Measurements from ENCODE around the gene EFNA1.

- TF ChIP-seq REST (IDR thresholded peaks at IDR 0.05; ENCODE audit: insufficient read depth in 1 of 2, low read depth in 2 of 2, low read length in 2 of 2) (no peak), POLR2AphosphoS5 (IDR thresholded peaks at IDR 0.05; ENCODE audit: low read depth, low read length) (no peak)
Observed at GRCh38 chr1:155085504-155086127, 42.1 kb upstream of the EFNA1 start.

All from PFSK-1 (cell line).